ENCODE results near the gene PLCB3.

DNA sequence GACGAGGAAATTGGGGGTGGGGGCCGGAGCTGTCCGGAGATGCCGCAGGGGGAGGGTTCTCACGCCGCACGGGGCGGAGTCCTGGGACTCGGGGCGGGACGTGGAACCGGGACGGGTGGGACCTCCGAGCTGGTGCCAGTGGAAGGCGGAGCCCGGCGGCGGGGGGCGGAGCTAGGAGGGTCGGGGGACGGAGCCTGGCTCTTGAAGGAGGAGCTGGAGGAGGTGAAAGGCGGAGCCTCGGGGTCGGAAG lies 10.2 kb upstream of the PLCB3 start:
- TF ChIP-seq, protein P1, sequence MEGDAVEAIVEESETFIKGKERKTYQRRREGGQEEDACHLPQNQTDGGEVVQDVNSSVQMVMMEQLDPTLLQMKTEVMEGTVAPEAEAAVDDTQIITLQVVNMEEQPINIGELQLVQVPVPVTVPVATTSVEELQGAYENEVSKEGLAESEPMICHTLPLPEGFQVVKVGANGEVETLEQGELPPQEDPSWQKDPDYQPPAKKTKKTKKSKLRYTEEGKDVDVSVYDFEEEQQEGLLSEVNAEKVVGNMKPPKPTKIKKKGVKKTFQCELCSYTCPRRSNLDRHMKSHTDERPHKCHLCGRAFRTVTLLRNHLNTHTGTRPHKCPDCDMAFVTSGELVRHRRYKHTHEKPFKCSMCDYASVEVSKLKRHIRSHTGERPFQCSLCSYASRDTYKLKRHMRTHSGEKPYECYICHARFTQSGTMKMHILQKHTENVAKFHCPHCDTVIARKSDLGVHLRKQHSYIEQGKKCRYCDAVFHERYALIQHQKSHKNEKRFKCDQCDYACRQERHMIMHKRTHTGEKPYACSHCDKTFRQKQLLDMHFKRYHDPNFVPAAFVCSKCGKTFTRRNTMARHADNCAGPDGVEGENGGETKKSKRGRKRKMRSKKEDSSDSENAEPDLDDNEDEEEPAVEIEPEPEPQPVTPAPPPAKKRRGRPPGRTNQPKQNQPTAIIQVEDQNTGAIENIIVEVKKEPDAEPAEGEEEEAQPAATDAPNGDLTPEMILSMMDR (IDR thresholded peaks at IDR 0.05; ENCODE audit: low read depth, low read length), result no peak
- TF ChIP-seq EZH2phosphoT487 (IDR thresholded peaks at IDR 0.05; ENCODE audit: low read depth), result no peak

All from OCI-LY3 (cell line).